ENCODE measurements around the gene BEGAIN. TPM values are rescaled to one million over a fixed set of nuclear protein-coding genes. Genes with fewer than 3 reads are reported as not detected.

Gene BEGAIN
- total and polyA plus RNA-seq, 8 donors = 0.31 to 1.1 (median 0.83) TPM; not detected in 4

GRCh38 chr14:100540926-100541620, 46.1 kb downstream of the BEGAIN start:
- Histone ChIP-seq H3K27me3 (no peaks in the 10 kb centered on the region), H3K27ac (no peak overlapping the region), H3K4me1 (peaks cover 0 to 5% (median 2%) of the 10 kb centered on the region in 4 donors), H3K9me3 (no peaks in the 10 kb centered on the region), H3K4me3 (no peak overlapping the region), H3K36me3 (no peaks in the 10 kb centered on the region)
- WGBS, 5 donors = 81 to 87% (median 83%) methylated on average over 7 to 18 of the region's 18 CpGs
- intact Hi-C loops (cut with DNase I; ENCODE audit: low total_unique reads) = no loop called here
- TF ChIP-seq POLR2A (IDR thresholded peaks at IDR 0.05) (no peak), EP300 (IDR thresholded peaks at IDR 0.05) (no peak), POLR2AphosphoS5 (IDR thresholded peaks at IDR 0.05) (no peak)
- TF ChIP-seq, protein P1, sequence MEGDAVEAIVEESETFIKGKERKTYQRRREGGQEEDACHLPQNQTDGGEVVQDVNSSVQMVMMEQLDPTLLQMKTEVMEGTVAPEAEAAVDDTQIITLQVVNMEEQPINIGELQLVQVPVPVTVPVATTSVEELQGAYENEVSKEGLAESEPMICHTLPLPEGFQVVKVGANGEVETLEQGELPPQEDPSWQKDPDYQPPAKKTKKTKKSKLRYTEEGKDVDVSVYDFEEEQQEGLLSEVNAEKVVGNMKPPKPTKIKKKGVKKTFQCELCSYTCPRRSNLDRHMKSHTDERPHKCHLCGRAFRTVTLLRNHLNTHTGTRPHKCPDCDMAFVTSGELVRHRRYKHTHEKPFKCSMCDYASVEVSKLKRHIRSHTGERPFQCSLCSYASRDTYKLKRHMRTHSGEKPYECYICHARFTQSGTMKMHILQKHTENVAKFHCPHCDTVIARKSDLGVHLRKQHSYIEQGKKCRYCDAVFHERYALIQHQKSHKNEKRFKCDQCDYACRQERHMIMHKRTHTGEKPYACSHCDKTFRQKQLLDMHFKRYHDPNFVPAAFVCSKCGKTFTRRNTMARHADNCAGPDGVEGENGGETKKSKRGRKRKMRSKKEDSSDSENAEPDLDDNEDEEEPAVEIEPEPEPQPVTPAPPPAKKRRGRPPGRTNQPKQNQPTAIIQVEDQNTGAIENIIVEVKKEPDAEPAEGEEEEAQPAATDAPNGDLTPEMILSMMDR (IDR thresholded peaks at IDR 0.05) = no peak
- no peak for DNase-seq

DNA sequence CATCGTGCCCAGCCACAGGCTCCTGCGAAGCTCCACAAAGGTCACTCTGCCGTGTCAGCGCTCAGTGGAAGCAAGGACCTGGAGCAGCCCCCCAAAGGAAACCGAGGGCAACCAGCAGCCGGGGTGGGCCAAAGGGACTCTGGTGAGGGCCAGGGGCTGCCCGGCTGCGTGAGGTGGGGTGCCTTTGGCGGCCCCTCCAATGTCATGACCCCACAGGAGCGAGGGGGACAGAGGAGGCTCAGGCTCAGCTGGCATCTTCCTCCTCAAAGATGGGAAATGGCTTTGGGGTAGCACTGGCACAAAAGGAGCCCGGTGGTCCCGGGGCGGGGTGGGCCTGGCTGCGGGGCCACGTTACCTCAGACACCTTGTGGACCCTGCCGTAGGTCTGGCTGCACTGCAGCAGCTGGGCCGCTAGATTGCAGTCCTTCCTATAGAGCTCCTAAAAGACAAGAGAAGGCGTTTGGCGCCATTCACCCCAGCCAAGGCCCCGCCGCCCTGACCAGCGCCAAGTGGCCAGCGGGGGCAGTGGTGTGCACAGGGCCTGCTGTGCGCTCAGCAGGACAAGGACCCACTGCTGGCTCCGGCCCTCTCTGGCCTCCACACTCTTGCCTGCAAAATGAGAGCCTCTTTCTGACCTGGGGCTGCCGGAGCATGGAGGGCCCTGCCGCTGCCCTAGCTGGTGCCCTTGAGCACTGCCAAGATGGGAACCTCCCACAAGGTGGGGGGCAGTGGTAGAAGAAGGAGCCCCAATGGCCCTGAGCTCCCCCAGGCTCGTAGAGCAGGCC, 46.9 kb downstream of the BEGAIN start:
- H3K27ac ChIP-seq = no peak overlapping the region
- TF ChIP-seq, protein P1 (IDR thresholded peaks at IDR 0.05) = no peak
- TF ChIP-seq POLR2A (IDR thresholded peaks at IDR 0.05) (no peak), POLR2AphosphoS5 (IDR thresholded peaks at IDR 0.05) (no peak), EP300 (IDR thresholded peaks at IDR 0.05) (no peak)
- 89 to 93% (median 90%) methylated on average over 18 to 28 of the region's 28 CpGs for WGBS, 5 donors
- peak in 1 of 2 donors; percentile 50 for DNase-seq
- no peaks in the 10 kb centered on the region for H3K27me3 ChIP-seq
- intact Hi-C loops (cut with DNase I; ENCODE audit: low total_unique reads) = no loop called here
- H3K4me3 ChIP-seq = no peak overlapping the region
- H3K9me3 ChIP-seq = no peaks in the 10 kb centered on the region
- H3K4me1 ChIP-seq = no peaks in the 10 kb centered on the region
- H3K36me3 ChIP-seq = no peaks in the 10 kb centered on the region

GRCh38 chr14:100539766-100540140, 47.5 kb downstream of the BEGAIN start:
- intact Hi-C loops (cut with DNase I; ENCODE audit: low total_unique reads) = no loop called here
- TF ChIP-seq POLR2AphosphoS5 (IDR thresholded peaks at IDR 0.05) = no peak
- no peak for TF ChIP-seq EP300 (IDR thresholded peaks at IDR 0.05)
- TF ChIP-seq, protein P1 (IDR thresholded peaks at IDR 0.05) = no peak
- TF ChIP-seq POLR2A (IDR thresholded peaks at IDR 0.05) = no peak
- H3K27ac ChIP-seq = no peak overlapping the region
- no peaks in the 10 kb centered on the region for H3K9me3 ChIP-seq
- no peak overlapping the region for H3K4me3 ChIP-seq
- WGBS, 5 donors = 85 to 90% (median 88%) methylated on average over 11 to 13 of the region's 13 CpGs
- DNase-seq = no peak
- H3K4me1 ChIP-seq = no peaks in the 10 kb centered on the region
- no peaks in the 10 kb centered on the region for H3K27me3 ChIP-seq
- no peaks in the 10 kb centered on the region for H3K36me3 ChIP-seq

DNA sequence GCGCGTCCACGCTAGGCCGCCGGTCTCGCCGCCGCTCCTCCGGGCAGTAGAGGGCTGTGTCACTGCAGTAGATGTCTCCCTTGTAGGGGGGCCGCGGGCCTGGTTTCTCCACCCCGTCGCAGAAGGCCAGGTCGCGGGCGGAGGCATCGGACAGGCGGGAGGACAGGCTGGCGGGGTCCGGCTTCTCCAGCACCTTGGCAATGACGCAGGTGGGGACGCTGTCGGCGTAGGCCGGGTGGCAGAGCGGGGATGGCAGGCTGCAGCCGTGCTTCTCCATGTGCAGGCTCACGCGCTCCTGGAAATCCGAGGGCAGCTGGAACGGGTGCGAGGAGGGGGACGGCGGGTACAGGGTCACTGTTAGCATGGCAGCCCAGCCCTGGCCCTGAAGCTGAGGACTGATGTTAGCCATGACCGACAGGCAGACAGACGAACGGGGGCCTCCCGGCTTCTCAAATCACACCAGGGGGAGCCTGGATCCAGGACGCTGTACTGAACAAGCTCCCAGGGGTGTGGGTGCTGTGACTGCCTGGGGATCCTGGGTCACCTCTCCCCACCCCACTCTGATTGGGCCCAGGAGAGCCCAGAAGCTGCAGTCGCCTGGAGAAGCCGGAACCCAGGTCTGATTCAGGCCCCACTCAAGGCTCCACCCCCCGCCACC, 48.1 kb downstream of the BEGAIN start:
- Histone ChIP-seq H3K9me3 (no peaks in the 10 kb centered on the region), H3K27me3 (no peaks in the 10 kb centered on the region), H3K4me3 (no peak overlapping the region), H3K36me3 (no peaks in the 10 kb centered on the region), H3K27ac (no peak overlapping the region), H3K4me1 (peaks cover 0 to 1% (median 0%) of the 10 kb centered on the region in 4 donors)
- no peak for DNase-seq
- TF ChIP-seq POLR2AphosphoS5 (IDR thresholded peaks at IDR 0.05) (no peak), POLR2A (IDR thresholded peaks at IDR 0.05) (no peak), EP300 (IDR thresholded peaks at IDR 0.05) (no peak)
- TF ChIP-seq, protein P1 (IDR thresholded peaks at IDR 0.05) = no peak
- intact Hi-C loops (cut with DNase I; ENCODE audit: low total_unique reads) = no loop called here
- WGBS, 5 donors = 92 to 100% (median 96%) methylated on average over 1 to 42 of the region's 42 CpGs
